A673 (cell line): ENCODE measurements around the gene TRPT1. TPM values are rescaled to one million over a fixed set of nuclear protein-coding genes. Genes with fewer than 3 reads are reported as not detected.

Experiments
- BruUV-seq: library from RNA; stranded (reverse); fragments of 400-500 nt; replicated peaks from 2 replicates; lab custom pipeline; 2021; lab: Mats Ljungman, UMichigan
- CTCF ChIA-PET: fragments of 300-600 bp; sonication (Branson Sonifier 250); formaldehyde crosslinking; loops from one replicate; lab custom pipeline; 2022; ENCODE audit warnings: antibody characterized with exemption; lab: Charles Lee
- POLR2A ChIA-PET: fragments of 300-600 bp; sonication (Branson Sonifier 250); formaldehyde crosslinking; loops from one replicate; lab custom pipeline; 2022; ENCODE audit warnings: antibody characterized with exemption; ENCODE audit not compliant: low non-redundant PET; lab: Charles Lee
- DNase-seq: peaks from one replicate; pipeline ENCODE4 v3.0.0-alpha.2; 2015; ENCODE audit warnings: low spot score
- H3K27ac ChIP-seq: fragments of 200-600 bp; sonication (generic); 2 replicates; pipeline ENCODE4 v1.5.1; 2016; ENCODE audit warnings: mixed run types, low read depth, mild to moderate bottlenecking, mixed read lengths, antibody characterized with exemption, low read length; ENCODE audit not compliant: poor library complexity, severe bottlenecking
- H3K27me3 ChIP-seq: fragments of 200-600 bp; sonication (generic); replicated peaks from 2 replicates; pipeline ENCODE4 v1.6.1; 2017; ENCODE audit warnings: mixed run types, low read depth, mild to moderate bottlenecking, mixed read lengths, antibody characterized with exemption, low read length; ENCODE audit not compliant: insufficient read depth, poor library complexity
- H3K36me3 ChIP-seq: fragments of 200-600 bp; sonication (generic); 2 replicates; pipeline ENCODE4 v1.6.1; 2016; ENCODE audit warnings: mixed run types, mild to moderate bottlenecking, mixed read lengths, antibody characterized with exemption, low read length; ENCODE audit not compliant: insufficient read depth, poor library complexity, severe bottlenecking
- H3K4me1 ChIP-seq: fragments of 200-600 bp; sonication (generic); 2 replicates; pipeline ENCODE4 v1.6.1; 2017; ENCODE audit warnings: mixed run types, mild to moderate bottlenecking, mixed read lengths, antibody characterized with exemption, low read length; ENCODE audit not compliant: insufficient read depth, poor library complexity, severe bottlenecking
- H3K4me3 ChIP-seq: fragments of 200-600 bp; sonication (generic); 2 replicates; pipeline ENCODE4 v1.5.1; 2016; ENCODE audit warnings: low read depth, mixed run types, mild to moderate bottlenecking, mixed read lengths, low read length; ENCODE audit not compliant: poor library complexity, severe bottlenecking
- H3K9me3 ChIP-seq: fragments of 200-600 bp; sonication (generic); 2 replicates; pipeline ENCODE4 v1.6.1; 2016; ENCODE audit warnings: mixed run types, low read depth, mild to moderate bottlenecking, mixed read lengths, antibody characterized with exemption, low read length; ENCODE audit not compliant: poor library complexity, severe bottlenecking
- CTCF ChIP-seq: fragments of 300-800, 200-600 bp; sonication (generic); conservative IDR thresholded peaks from 2 replicates; pipeline ENCODE4 v1.5.1; 2017; ENCODE audit warnings: low read depth, mild to moderate bottlenecking, antibody characterized with exemption, low read length, moderate library complexity, mixed read lengths
- EZH2 ChIP-seq: fragments of 200-600 bp; sonication (generic); IDR thresholded peaks from 2 replicates; pipeline ENCODE4 v1.6.1; 2017; ENCODE audit warnings: borderline replicate concordance, low read depth, mild to moderate bottlenecking, mixed read lengths, antibody characterized with exemption, low read length; ENCODE audit not compliant: poor library complexity, severe bottlenecking
- intact Hi-C: fragments of 100-400 bp; cut with micrococcal nuclease; formaldehyde crosslinking; loops from one replicate; pipeline ENCODE4 v1.10.0; 2022; ENCODE audit not compliant: unreplicated experiment
- total RNA-seq: library from RNA; stranded (reverse); gene quantifications from 2 replicates; pipeline ENCODE4 v1.2.3, GENCODE V29; 2021

Gene TRPT1
- total RNA-seq, 1 experiment from 2014 or later, result 43.6 TPM

GRCh38 chr11:64229090-64229743 is 3.2 kb upstream of the TRPT1 start:
- intact Hi-C loops, result no loop called here
- ChIA-PET CTCF (no interaction called here), POLR2A (no interaction called here)
- peaks cover 30% of the 10 kb centered on the region for H3K4me1 ChIP-seq
- H3K27ac ChIP-seq, result peak overlapping the region; percentile 70
- no peak for DNase-seq
- no peaks in the 10 kb centered on the region for H3K9me3 ChIP-seq
- no peaks in the 10 kb centered on the region for H3K27me3 ChIP-seq
- BruUV-seq, result no TSS peak
- peaks cover 5% of the 10 kb centered on the region for H3K36me3 ChIP-seq
- no peak overlapping the region for H3K4me3 ChIP-seq
- TF ChIP-seq CTCF (no peak), EZH2 (no peak)

GRCh38 chr11:64227405-64227956 is 1.5 kb upstream of the TRPT1 start:
- TF ChIP-seq EZH2 (no peak), CTCF (no peak)
- peak overlapping the region; percentile 87 for H3K27ac ChIP-seq
- peak overlapping the region; percentile 87 for H3K4me3 ChIP-seq
- DNase-seq, result no peak
- H3K9me3 ChIP-seq, result no peaks in the 10 kb centered on the region
- intact Hi-C loops, result no loop called here
- peaks cover 22% of the 10 kb centered on the region for H3K4me1 ChIP-seq
- peaks cover 16% of the 10 kb centered on the region for H3K36me3 ChIP-seq
- POLR2A ChIA-PET, result no interaction called here
- CTCF ChIA-PET, result interaction anchor here (0.9 kb wide), 1 partner anchor 23 kb away, joined by 3 read pairs; no protein-coding TSS in a partner anchor
- H3K27me3 ChIP-seq, result no peaks in the 10 kb centered on the region
- no TSS peak for BruUV-seq

GRCh38 chr11:64226507-64227051 is 593 bp upstream of the TRPT1 start:
- ChIA-PET CTCF (interaction anchor here (0.5 to 0.9 kb wide), 2 partner anchors 22 to 74 kb away, joined by 3 read pairs; no protein-coding TSS in a partner anchor), POLR2A (interaction anchor here (0.7 kb wide), 1 partner anchor 105 kb away, joined by 3 read pairs; no protein-coding TSS in a partner anchor)
- peak; percentile 49 for DNase-seq
- Histone ChIP-seq H3K36me3 (peaks cover 16% of the 10 kb centered on the region), H3K27ac (peak overlapping the region; percentile 87), H3K27me3 (no peaks in the 10 kb centered on the region), H3K4me1 (peaks cover 22% of the 10 kb centered on the region), H3K9me3 (no peaks in the 10 kb centered on the region), H3K4me3 (peak overlapping the region; percentile 87)
- BruUV-seq, result TSS peak; percentile 52
- TF ChIP-seq EZH2 (no peak), CTCF (no peak)
- intact Hi-C loops, result no loop called here
